HG03575 (cell line): ENCODE results near the gene RAD18.

Experiments used
- ATAC-seq: cut with Tn5 transposase; IDR thresholded peaks from one replicate; pipeline ENCODE4 v1.9.1; 2021; ENCODE audit not compliant: unreplicated experiment, insufficient number of reproducible peaks, low FRiP score; ENCODE audit errors: extremely low read depth

Gene RAD18

DNA sequence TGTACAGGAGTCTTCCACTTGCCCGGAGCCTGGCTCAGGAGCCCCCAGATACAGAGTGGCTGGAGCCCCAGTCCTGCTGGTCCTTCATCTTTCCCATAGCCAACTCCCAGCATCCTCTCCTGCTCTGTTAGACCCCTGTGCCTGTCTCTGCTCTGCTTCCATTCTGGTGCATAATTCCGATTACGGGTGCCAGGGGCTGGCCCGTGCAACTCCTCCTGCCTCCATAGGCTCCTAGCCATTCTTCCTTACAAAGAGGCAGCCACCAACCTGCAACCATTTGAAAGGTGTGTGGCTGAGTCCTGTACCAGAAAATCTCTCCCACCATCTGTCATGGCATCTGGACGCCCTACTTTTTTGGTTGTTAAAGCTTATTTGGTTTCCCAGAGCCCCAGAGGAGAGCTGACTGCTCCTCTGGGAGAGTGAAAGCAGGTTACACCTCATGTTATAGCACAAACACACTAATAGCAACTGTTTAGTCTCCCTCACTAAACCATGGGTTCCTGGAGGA is 5.2 kb upstream of the RAD18 start:
- no peak for ATAC-seq

DNA sequence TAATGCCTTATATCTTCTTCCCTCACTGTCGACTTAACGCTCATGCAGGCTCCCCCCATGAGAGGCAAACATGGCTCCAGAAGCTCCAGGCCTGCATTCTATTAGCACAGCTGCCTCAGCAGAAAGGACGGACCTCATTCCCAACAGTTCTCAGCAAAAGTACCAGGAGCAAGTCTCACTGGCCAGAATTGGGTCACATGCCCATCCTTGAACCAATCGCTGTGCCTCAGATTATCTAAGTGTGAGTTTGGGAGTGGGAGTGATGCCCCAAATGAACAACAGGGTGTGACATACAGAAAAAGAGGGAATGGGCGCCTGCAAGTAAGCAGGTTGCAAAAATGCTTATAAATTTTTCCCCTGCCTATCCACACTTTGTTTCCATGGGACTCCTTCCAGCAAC is 4.3 kb upstream of the RAD18 start:
- ATAC-seq, result no peak

DNA sequence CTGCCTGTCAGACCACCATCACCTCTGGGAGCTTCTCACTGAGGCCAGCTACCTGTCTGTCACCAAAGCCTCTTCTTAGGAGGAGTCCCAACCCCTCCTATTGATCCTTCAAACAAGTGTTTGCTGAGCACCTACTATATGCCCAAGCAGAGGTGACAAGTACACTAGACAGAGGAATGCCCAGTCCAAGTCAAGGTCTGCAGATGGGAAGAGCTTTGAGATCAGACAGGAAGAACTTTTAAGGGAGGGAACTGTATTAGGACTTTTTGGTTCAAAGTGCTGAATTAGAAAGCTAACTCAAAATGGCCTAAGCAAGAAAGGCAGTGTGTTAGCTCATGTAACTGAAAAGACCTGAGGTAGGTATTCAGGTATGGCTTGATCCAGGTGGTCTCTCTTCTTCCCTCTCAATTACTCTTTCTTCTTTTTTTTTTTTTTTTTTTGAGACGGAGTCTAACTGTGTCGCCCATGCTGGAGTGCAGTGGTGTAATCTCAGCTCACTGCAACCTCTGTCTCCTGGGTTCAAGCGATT is 3.6 kb upstream of the RAD18 start:
- no peak for ATAC-seq

DNA sequence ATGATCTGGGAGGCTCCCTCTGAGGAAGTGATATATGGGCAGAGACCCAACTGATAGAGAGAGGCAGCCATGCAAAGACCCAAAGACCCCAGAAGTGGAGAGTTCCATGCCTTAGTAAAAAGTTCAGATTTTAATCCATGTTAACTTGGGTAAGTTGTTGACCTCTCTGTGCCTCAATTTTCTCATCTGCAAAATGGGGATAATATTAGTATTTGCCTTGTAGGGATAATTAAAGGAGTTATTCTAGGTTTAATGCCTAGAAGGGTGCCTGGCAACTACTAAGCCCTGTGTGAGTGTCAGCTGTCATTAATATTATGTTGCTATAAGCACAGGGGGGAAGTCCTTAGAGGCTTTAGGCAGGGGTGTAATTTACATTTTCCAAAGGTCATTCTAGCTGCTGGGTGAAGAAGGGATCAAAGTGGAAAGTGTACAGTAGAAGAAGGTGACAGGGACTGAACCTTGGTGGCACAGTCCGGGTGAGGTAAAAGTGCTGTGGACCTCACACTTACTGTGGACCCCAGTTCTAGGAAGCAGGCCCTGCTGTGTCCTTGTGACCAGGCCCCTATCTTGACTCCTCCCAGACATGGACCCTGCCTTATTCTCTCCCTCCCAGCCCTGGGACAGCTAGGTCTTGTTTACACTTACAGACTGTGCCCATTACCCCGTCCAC is 3.0 kb upstream of the RAD18 start:
- no peak for ATAC-seq

DNA sequence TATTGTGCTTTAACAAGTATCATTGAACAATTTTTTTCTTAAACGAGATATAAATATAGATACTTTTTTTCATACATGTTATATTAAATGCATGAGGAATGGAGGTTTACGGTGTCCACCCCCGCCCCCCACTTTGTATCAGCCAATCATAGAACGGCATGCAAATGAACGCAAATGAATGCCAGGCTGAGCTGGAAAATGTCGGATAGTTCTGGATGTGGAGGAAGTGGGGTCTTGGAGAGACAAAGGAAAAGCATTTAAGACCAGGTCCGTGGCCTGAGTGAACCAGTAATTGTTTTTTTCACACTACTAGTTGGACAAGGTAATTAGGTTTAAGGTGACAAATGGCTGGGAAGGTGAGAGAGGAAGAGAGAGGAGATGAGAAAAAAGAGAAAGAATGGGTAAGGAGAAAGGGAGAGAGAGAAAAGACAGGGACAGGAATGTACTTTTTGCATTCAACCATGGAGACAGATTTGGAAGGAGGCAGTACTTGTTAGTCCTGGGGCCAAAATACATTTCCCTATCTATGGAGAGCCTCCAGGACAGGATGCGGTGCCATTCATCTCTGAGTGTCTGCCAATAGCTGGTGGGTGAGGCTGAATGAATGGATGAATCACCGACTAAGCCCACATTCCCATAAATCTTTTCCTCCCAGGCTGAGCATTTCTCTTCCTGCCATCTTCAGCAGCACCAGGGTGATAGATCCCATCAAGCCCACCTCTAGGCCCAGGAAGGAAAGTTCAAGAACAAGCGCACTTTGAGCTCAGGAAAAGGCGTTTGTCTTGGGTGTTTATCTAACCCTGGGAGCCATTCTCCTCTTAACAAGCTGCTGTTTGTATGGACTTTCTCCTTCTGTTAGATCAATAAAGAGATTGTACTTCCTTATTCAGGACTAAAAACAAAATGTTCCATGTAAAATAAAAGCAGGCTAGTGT is 1.4 kb upstream of the RAD18 start:
- no peak for ATAC-seq

DNA sequence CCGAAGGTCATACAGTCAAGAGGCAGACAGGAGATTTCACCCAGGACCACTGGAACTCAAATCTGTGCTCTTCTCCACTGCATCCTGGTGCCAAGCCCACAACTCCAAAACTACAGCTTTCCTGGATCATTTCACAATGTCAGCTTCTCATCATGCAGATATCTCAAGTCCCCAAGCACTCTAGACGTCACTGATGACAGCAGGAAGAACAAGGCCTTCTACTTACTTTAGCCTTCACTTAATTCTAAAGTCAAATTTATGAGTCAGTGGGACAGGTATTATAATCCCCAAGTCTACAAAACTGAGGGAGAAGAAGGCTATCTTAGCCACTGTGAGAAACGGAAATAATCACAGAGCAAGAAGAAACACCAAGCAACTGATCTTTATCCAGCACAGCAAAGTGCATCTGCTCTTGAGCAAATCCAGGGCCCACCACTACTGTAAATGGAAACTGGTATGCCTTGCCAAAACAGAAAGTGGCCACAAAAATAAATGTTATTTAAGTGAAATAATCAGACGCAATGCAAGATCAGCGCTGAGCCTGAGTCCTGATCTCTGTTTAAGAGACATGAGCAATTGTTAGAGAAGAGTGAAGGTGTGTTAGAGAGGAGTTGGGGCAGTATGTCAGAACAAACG is 928 bp downstream of the RAD18 start:
- ATAC-seq, result no peak

DNA sequence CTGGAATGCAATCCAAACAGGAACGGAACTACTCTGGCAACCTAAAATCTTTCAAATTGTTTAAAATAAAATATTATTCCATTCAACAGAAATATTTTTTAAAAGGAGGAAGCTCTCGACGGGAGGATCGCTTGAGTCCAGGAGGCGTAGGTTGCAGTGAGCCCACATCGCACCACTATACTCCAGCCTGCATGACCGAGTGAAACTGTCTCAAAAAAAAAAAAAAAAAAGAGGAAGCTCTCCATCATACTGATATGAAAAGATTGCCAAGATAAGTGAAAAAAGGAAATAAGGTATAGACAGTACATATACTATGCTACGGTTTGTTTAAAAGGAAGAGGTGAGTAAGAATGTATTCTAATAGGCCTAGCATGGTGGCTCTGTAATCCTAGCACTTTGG is 3.6 kb downstream of the RAD18 start:
- ATAC-seq, result no peak

DNA sequence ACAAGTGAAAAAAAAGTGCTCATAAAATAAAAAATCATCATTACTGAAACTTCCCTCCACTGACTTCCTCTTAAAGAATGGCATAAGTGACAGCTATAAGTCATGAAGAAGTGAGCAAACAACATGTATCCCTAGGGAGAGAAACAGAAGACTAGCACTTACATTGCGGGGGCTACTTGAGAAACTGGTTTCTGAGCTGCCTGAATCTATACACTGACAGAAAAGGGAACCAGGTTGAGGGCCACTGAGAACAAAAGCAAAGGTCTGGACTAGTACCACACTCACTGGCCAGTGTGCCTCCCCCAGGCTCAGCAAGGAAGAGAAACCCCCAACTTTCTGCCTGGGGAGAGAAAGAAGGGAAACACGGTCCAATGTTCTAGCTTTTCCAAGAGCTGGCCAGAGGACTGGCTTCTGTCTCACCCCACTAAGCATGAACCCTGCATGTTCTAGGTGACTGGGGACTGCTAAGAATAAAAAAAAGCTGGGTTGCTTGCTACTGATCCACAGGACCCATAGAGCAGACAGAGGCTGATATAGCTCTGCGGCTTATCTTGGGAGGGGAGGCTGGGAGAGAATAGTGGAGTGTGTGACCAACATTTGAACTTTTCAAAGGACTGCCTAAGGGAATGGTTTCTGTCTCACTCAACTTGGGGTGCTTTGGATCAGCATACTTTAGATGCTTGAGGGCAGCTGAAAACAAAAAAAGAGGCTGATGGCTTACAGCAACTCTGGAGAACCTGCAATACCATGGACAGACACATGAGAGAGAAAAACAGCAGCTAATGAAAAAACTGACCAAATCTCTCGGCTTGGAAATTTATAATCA is 8.1 kb downstream of the RAD18 start:
- peak; percentile 81 for ATAC-seq

DNA sequence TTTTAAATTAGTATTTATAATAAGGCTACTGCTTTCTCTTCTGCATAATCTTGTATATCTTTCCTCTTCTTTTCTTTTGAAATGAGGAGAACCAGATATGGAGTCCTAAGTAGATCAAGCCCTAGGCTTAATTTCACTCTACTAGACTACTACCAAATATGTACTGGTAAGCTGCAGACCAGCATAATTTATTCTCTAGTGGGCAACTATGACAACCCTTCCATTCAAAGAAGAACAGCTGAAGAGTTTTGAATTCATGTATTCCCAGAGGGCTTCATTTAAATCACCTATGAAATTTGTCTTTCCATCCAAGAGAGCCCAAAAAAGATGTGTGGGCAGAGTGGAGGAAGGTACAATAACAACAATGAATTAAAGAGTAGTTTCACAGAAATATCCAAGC is 10.0 kb downstream of the RAD18 start:
- no peak for ATAC-seq

DNA sequence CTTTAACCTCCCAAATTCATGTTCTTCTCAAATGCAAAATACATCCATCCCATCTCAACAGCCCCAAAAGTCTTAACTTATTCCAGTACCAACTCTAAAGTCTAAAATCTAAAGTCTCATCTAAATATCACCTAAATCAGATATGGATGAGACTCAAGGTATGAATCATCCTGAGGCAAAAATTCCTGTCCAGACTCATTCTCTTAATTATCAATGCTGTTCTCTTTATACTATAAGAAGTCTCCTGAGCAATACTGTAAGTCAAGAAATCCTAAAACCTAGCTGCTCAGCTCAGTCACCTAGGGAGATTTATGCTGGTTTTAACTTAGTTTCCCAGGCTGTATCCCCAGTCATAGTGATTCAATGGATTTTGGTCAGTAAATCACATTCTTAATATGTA is 11.1 kb downstream of the RAD18 start:
- no peak for ATAC-seq

DNA sequence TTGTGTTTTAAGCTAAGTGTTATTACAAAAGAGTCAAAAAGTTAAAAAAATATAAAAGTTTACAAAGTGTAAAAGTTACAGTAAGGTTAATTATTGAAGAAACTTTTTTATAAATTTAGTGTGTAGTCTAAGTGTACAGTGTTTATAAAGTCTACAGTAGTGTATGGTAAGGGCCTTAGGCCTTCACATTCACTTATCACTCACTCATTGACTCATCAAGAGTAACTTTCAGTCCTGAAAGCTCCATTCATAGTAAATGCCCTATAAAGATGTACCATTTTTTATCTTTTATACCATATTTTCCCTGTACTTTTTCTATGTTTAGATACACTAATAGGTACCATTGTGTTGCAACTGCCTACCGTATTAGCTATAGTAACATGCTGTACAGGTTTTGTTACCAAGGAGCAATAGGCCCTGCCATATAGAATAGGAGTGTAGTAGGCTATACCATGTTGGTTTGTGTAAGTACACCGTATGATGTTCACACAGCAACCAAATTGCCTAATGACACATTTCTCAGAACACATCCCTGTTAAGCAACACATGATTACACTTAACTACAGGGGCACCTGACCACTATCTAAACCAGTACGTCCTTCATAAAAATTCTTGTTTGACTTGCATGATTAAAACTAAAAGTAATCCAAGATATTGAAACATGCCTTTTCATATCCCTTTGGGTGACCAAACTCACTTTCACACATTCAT is 17.2 kb downstream of the RAD18 start:
- no peak for ATAC-seq

DNA sequence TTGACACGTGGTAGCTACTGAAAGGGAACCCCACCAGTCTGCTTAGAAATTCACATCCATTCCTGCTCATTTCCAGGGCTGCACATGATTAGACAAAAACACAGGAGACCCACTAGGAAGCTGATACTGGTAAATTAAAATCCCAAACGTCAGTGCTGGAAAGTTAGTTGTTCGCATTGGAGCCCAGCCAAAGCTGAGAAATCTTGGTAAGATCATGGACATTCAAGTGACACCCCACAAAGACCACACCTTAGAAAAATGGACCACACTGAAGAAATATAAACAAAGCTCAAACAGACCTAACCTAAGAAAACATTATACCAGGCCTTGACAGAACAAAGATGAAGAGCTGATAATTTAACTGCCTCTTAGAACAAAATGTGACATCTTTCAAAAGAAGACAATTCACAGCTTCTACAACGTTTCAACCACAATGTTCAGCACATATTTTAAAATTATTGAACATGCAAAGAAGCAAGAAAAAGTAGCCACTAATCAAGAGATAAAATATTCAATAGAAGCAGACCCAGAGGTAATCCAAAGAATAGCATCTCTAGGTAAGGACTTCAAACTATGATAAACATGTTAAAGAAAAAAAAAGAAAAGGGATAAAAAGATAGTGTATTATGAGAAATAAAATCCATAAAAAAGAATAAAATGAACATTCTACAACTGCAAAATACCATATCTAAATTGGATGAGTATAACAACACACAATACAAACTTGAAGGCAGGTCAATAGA is 20.4 kb downstream of the RAD18 start:
- ATAC-seq, result no peak

DNA sequence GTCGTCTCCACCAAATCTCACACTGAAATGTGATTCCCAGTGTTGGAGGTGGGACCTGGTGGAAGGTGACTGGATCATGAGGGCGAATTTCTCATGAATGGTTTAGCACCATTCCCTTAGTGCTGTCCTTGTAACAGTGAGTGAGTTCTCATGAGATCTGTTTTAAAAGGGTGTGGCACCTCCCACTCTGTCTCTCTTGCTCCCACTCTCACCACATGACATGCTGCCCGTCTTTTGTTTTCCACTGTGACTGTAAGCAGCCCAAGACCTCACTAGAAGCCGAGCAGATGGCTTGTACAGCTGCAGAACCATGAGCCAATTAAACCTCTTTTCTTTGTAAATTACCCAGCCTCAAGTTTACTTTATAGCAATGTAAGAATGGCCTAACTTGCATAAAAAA is 21.2 kb downstream of the RAD18 start:
- no peak for ATAC-seq

DNA sequence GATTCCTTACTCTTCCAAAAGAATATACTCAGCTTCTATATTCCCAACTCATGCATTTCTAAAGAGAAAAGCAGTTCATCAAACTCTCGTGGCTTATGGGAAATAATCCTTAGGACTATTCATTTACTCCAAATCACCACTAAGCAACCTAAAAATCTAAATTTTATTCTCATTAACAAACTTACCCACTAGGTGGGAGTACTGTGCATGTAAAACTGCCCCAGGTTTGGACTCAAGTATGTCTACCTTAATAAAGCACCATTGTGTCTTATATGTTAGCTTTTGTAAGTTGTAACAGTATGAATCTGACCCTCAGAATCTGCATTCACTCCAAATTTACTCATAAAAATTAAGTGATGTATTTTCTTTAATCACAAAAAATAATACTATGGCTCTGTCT is 25.3 kb downstream of the RAD18 start:
- ATAC-seq, result no peak

DNA sequence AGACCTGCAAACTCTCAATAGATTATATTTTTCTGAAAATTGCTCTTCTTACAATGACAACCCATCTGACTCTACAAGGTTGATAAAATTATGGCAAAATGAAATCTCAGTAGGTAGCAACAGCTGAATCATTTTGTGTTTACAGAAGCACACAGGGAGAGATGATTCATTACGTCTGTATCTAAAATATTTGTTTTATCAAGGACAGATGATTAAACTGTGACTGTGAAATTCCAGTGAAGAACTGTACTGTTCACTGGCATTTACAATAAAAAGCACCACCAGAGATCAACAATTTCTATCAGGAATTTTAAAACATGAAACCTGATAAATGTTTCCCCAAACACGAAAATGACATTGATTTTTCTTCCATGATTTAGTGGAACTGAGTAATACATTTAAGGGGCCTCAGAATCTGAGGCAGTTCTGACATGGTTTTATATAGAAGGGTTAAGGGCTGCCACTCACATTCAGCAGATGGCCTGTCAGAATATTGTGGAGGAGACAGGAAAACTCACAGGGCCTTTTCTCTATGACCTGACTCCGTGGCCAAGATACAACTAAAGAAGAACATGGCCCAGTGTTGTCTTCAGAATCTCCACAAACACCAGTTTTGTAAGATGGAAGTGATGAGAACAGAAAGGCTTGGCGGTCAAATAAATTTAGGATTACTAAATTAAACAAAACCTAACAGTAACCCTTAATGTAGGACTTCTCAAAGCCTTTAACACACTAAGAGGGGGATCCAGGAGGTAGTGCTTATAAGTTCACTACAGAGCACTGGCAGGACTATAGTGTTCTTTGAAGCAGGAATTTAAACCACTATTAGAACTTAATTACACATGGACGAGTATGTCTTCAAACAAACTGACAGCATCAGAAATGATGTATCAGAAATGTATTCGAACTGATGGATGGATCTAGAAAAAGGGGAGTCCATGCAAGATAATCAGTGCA is 25.9 kb downstream of the RAD18 start:
- ATAC-seq, result no peak

DNA sequence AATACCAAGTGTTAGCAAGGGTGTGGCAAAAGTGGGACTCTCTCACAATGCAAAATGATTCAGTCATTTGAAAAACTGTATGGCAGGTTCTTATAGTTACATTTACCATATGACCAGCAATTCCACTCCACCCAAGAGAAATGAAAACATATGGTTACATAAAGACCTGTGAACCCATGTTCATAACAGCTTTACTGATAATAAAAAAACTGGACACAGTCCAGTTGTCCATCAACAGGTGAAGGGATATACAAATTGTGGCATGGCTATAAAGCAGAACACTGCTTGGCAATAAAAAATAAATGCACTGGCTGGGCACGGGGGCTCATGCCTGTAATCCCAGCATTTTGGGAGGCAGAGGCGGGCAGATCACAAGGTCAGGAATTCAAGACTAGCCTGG is 30.8 kb downstream of the RAD18 start:
- no peak for ATAC-seq

DNA sequence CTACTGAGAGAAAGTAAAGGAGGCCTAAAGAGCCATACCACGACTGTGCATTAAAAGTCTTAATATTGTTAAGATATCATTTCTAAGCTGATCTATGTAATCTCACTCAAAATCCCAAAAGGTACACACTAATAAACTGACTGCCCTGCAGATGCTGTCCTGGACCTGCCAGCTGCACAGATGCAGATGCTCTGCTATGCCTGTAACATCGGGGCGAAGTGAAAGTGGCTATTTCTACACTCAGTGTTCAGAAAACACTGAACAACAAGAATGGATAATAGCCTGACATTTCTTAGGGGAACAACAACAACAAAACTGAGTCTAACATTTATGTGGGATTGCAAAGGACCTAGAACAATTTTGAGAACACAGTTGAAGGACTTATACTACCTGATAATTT is 31.9 kb downstream of the RAD18 start:
- no peak for ATAC-seq
